ENCODE measurements around the gene GAMT. TPM values are rescaled to one million over a fixed set of nuclear protein-coding genes. Genes with fewer than 3 reads are reported as not detected.

The GAMT gene
- total RNA-seq, 2 experiments from 2014 or later: 26.2 to 26.8 TPM

DNA sequence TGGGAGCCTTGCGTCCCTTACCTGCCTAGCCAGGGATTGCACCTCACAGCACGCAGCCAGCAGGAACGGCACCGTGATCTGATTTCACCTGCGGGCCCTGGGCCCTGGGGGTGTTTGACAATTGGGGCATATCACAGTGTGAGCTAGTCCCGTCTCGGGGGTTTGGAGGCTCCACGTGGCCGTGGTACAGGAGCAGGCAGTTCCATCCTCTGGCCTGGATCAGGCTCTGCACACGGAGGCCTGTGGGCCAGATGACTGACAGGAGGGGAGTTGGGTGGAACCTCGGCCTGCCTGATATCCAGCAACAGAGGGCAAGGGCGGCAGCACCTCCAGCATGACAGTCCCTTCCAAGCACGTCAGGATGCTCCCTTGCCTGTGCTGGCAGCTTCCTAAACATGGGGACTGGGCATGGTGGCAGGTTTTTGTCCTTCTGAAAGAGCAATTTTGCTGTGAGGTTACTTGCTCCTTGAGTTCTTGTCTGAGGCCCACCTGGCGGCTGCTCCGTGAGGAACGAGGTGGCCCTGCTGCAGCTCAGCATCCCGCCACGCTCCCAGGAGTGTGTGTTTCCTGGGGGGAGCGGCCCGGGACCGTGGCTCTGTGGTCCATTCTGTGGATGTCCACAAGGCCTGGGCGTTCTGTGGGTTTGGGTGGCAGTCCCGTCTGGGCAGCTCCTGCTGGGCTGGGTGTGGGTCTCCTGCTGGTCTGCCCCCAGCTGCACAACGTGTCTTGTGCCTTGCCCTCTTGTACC is 30.6 kb upstream of the GAMT start:
- ChIA-PET POLR2A (no interaction called here), CTCF (no interaction called here)
- no peaks in the 10 kb centered on the region for H3K9me3 Mint-ChIP-seq (ENCODE audit: insufficient read depth)
- no peak for ATAC-seq
- H3K4me3 Mint-ChIP-seq: no peak overlapping the region
- H3K27me3 Mint-ChIP-seq (ENCODE audit: low read depth): no peaks in the 10 kb centered on the region
- no peak overlapping the region for H3K27ac Mint-ChIP-seq
- DNase-seq: no peak
- H3K4me1 Mint-ChIP-seq (ENCODE audit: low read depth): no peaks in the 10 kb centered on the region
- H3K36me3 Mint-ChIP-seq (ENCODE audit: low read depth): peaks cover 27% of the 10 kb centered on the region

- Mint-ChIP-seq H3K27ac (no peak overlapping the region), H3K36me3 (ENCODE audit: low read depth) (peaks cover 30% of the 10 kb centered on the region), H3K27me3 (ENCODE audit: low read depth) (no peaks in the 10 kb centered on the region), H3K4me1 (ENCODE audit: low read depth) (no peaks in the 10 kb centered on the region), H3K4me3 (no peak overlapping the region), H3K9me3 (ENCODE audit: insufficient read depth) (no peaks in the 10 kb centered on the region)
- POLR2A ChIA-PET: no interaction called here
- DNase-seq (no peak), ATAC-seq (no peak)
- CTCF ChIA-PET: no interaction called here
These were observed 28.9 kb upstream of the GAMT start for GRCh38 chr19:1430246-1430645.

GRCh38 chr19:1429750-1430149 is 28.4 kb upstream of the GAMT start:
- H3K36me3 Mint-ChIP-seq (ENCODE audit: low read depth): peaks cover 33% of the 10 kb centered on the region
- no peaks in the 10 kb centered on the region for H3K27me3 Mint-ChIP-seq (ENCODE audit: low read depth)
- ChIA-PET POLR2A (no interaction called here), CTCF (no interaction called here)
- no peaks in the 10 kb centered on the region for H3K9me3 Mint-ChIP-seq (ENCODE audit: insufficient read depth)
- no peak overlapping the region for H3K27ac Mint-ChIP-seq
- H3K4me3 Mint-ChIP-seq: no peak overlapping the region
- H3K4me1 Mint-ChIP-seq (ENCODE audit: low read depth): no peaks in the 10 kb centered on the region
- no peak for ATAC-seq
- no peak for DNase-seq

GRCh38 chr19:1428738-1429391 is 27.5 kb upstream of the GAMT start:
- CTCF ChIA-PET: interaction anchor here (1.3 kb wide), 1 partner anchor 9 kb away, joined by 6 read pairs; no protein-coding TSS in a partner anchor
- H3K4me1 Mint-ChIP-seq (ENCODE audit: low read depth): no peaks in the 10 kb centered on the region

DNA sequence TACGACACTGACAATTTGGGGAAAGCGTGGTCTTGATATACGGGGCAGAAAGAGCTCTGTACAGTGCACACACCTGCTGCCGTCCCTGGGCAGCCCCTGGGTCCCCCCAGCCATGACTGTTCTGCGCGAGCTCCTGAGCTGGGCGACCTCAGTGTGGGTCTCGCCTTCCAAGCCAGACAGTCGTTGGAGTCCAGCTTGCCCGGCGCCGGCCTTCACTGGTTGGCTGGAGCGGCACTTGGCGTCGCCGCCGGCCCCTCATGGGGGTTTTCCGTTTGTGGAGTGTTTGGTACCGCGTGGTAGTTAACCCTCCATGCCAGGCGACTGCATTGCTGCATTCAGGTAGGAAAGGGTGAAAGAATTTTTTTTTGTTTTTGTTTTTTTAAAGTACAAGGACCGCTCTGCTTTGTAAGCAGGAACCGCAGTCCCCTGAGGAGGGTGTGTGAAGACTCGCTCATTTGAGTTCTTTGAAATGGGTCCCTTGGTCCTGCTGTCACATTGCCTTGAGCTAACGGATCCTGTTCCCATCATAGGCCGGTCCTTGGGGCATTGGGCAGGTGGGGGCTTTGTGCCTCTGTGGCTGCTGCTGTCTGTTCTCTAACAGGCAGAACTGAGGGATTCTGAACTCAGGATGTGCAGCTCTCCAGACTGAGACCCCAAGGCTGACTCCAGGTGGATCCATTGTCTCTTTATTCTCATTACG is 26.0 kb upstream of the GAMT start:
- ChIA-PET CTCF (interaction anchor here (1.0 kb wide), 1 partner anchor 14 kb away, joined by 6 read pairs; no protein-coding TSS in a partner anchor), POLR2A (no interaction called here)
- H3K36me3 Mint-ChIP-seq (ENCODE audit: low read depth): peaks cover 46% of the 10 kb centered on the region
- no peaks in the 10 kb centered on the region for H3K9me3 Mint-ChIP-seq (ENCODE audit: insufficient read depth)
- H3K4me1 Mint-ChIP-seq (ENCODE audit: low read depth): no peaks in the 10 kb centered on the region
- ATAC-seq (no peak), DNase-seq (no peak)
- no peaks in the 10 kb centered on the region for H3K27me3 Mint-ChIP-seq (ENCODE audit: low read depth)
- no peak overlapping the region for H3K4me3 Mint-ChIP-seq
- H3K27ac Mint-ChIP-seq: no peak overlapping the region

More at GRCh38 chr19:1428738-1429391, 27.5 kb upstream of the GAMT start:
- peaks cover 39% of the 10 kb centered on the region for H3K36me3 Mint-ChIP-seq (ENCODE audit: low read depth)
- ATAC-seq (no peak), DNase-seq (no peak)
- no peak overlapping the region for H3K4me3 Mint-ChIP-seq
- no peaks in the 10 kb centered on the region for H3K9me3 Mint-ChIP-seq (ENCODE audit: insufficient read depth)
- no peak overlapping the region for H3K27ac Mint-ChIP-seq
- POLR2A ChIA-PET: no interaction called here
- H3K27me3 Mint-ChIP-seq (ENCODE audit: low read depth): no peaks in the 10 kb centered on the region

- ChIA-PET POLR2A (no interaction called here), CTCF (interaction anchor here (1.0 kb wide), 1 partner anchor 14 kb away, joined by 6 read pairs; no protein-coding TSS in a partner anchor)
- ATAC-seq (no peak), DNase-seq (no peak)
- no peaks in the 10 kb centered on the region for H3K27me3 Mint-ChIP-seq (ENCODE audit: low read depth)
- no peaks in the 10 kb centered on the region for H3K4me1 Mint-ChIP-seq (ENCODE audit: low read depth)
- H3K27ac Mint-ChIP-seq: no peak overlapping the region
- H3K4me3 Mint-ChIP-seq: no peak overlapping the region
- no peaks in the 10 kb centered on the region for H3K9me3 Mint-ChIP-seq (ENCODE audit: insufficient read depth)
- peaks cover 47% of the 10 kb centered on the region for H3K36me3 Mint-ChIP-seq (ENCODE audit: low read depth)
These were observed 25.4 kb upstream of the GAMT start for GRCh38 chr19:1426736-1427135.

GRCh38 chr19:1425902-1426301 is 24.6 kb upstream of the GAMT start:
- CTCF ChIA-PET: no interaction called here
- Mint-ChIP-seq H3K4me3 (no peak overlapping the region), H3K36me3 (ENCODE audit: low read depth) (peaks cover 45% of the 10 kb centered on the region), H3K9me3 (ENCODE audit: insufficient read depth) (no peaks in the 10 kb centered on the region), H3K27me3 (ENCODE audit: low read depth) (no peaks in the 10 kb centered on the region), H3K4me1 (ENCODE audit: low read depth) (no peaks in the 10 kb centered on the region), H3K27ac (no peak overlapping the region)
- DNase-seq (no peak), ATAC-seq (no peak)
- POLR2A ChIA-PET: no interaction called here

- Mint-ChIP-seq H3K4me1 (ENCODE audit: low read depth) (no peaks in the 10 kb centered on the region), H3K4me3 (no peak overlapping the region), H3K36me3 (ENCODE audit: low read depth) (peaks cover 49% of the 10 kb centered on the region), H3K27ac (no peak overlapping the region), H3K9me3 (ENCODE audit: insufficient read depth) (no peaks in the 10 kb centered on the region), H3K27me3 (ENCODE audit: low read depth) (no peaks in the 10 kb centered on the region)
- no peak for ATAC-seq
- DNase-seq: no peak
- ChIA-PET POLR2A (no interaction called here), CTCF (no interaction called here)
These were observed 23.9 kb upstream of the GAMT start for GRCh38 chr19:1425102-1425837.

GRCh38 chr19:1424192-1424955 is 23.0 kb upstream of the GAMT start:
- Mint-ChIP-seq H3K4me3 (no peak overlapping the region), H3K4me1 (ENCODE audit: low read depth) (no peaks in the 10 kb centered on the region), H3K36me3 (ENCODE audit: low read depth) (peaks cover 50% of the 10 kb centered on the region), H3K27ac (no peak overlapping the region), H3K9me3 (ENCODE audit: insufficient read depth) (no peaks in the 10 kb centered on the region), H3K27me3 (ENCODE audit: low read depth) (no peaks in the 10 kb centered on the region)
- ChIA-PET POLR2A (no interaction called here), CTCF (no interaction called here)
- ATAC-seq: no peak
- no peak for DNase-seq

DNA sequence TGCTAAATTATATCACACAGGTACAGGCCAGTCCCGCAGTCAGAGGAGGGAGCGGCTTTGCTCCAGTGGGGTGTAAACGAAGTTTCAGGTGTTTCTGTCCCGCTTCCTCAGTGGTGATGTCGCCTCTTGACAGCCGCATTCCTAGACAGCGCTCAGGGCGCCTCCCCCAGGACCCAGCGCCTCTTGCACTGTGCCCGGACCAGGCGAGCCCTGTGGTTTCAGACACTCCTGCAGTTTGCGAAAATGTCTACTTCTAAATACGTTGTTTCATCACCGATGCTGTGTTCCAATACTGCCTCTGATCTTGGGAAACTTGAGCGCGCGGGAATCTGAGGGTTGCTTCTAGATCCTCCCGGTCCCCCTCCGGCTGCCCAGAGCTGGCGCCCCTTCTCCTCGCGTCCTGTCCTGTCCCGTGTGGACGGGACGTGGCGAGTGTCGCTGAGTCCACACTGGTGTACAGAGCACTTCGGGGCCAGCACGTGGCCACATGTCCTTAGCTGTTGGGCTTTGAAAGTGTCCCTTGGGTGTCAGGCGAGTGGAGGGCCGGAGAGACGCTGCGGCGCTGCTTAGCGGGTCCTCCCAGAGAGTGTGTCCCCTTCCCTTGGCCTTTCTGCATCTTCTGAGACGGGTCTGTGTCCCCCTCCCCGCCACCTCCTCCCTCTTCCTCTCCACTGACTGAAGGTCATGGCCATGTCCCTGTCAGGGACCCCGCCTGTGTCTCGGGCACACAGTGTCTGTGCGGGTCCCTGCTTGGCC is 22.3 kb upstream of the GAMT start:
- no peak for DNase-seq
- peaks cover 57% of the 10 kb centered on the region for H3K36me3 Mint-ChIP-seq (ENCODE audit: low read depth)
- no peak overlapping the region for H3K27ac Mint-ChIP-seq
- POLR2A ChIA-PET: no interaction called here
- CTCF ChIA-PET: no interaction called here
- H3K27me3 Mint-ChIP-seq (ENCODE audit: low read depth): no peaks in the 10 kb centered on the region
- no peaks in the 10 kb centered on the region for H3K4me1 Mint-ChIP-seq (ENCODE audit: low read depth)
- no peaks in the 10 kb centered on the region for H3K9me3 Mint-ChIP-seq (ENCODE audit: insufficient read depth)
- H3K4me3 Mint-ChIP-seq: no peak overlapping the region
- no peak for ATAC-seq

DNA sequence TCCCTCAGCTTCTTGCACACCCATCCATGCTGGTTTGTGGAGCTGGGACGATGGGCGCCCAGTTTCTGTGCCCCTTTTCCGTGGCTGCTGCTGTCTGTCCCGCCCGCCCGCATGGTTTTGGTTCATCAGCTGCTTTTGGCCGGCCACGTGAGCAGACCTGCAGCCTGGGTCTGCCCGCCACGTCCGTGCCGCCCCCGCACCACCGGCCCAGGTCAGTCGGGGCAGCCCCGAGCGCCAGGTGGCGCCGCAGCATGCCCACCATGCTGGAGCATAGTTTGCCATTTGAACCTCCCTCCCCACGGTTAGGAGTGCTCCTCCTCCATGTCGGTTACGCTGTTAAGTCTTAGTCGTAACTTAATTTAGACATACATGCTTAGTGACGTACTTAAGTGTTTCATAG is 21.6 kb upstream of the GAMT start:
- ATAC-seq (no peak), DNase-seq (no peak)
- Mint-ChIP-seq H3K27me3 (ENCODE audit: low read depth) (no peaks in the 10 kb centered on the region), H3K36me3 (ENCODE audit: low read depth) (peaks cover 59% of the 10 kb centered on the region), H3K27ac (no peak overlapping the region), H3K4me3 (no peak overlapping the region), H3K9me3 (ENCODE audit: insufficient read depth) (no peaks in the 10 kb centered on the region), H3K4me1 (ENCODE audit: low read depth) (no peaks in the 10 kb centered on the region)
- CTCF ChIA-PET: no interaction called here
- POLR2A ChIA-PET: no interaction called here
